SK-N-MC (cell line): Measurements from ENCODE around the gene AFF4.
"Not testable (repeated sequence)": the region's sequence is repeated elsewhere in the genome, so short reads cannot be mapped to it uniquely, and the experiment has no call there.

ENCODE experiments used
- EZH2 ChIP-seq: fragments of 200-600 bp; sonication (generic); IDR thresholded peaks from one replicate; pipeline ENCODE4 v1.6.1; 2017; ENCODE audit warnings: antibody characterized with exemption
- FOXP2 ChIP-seq: optimal IDR thresholded peaks from 2 replicates; pipeline ENCODE3; 2011; ENCODE audit warnings: mild to moderate bottlenecking, moderate library complexity; ENCODE audit not compliant: insufficient read depth; ENCODE audit errors: extremely low read length, control extremely low read depth
- POLR2AphosphoS5 ChIP-seq: IDR thresholded peaks from 2 replicates; pipeline ENCODE4 v1.6.1; 2012; ENCODE audit warnings: mild to moderate bottlenecking, low read depth, low read length, borderline replicate concordance

DNA sequence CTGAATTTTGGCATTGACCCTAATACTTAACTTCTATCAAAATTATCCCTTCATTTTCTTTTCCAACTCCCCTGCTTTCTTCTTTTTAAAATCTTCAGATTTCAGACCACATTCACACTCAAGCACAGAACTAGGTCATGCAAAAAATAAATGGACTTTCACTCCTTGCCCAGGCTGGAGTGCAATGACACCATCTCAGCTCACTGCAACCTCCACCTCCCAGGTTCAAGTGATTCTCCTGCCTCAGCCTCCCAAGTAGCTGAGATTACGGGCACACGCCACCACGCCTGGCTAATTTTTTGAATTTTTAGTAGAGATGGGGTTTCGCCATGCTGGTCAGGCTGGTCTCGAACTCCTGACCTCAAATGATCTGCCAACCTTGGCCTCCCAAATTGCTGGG is 108.4 kb downstream of the AFF4 start:
- not testable (repeated sequence) for TF ChIP-seq POLR2AphosphoS5, EZH2, FOXP2
